ENCODE results near the gene C5orf63. TPM values are rescaled to one million over a fixed set of nuclear protein-coding genes. Genes with fewer than 3 reads are reported as not detected.
"Not testable (repeated sequence)": the region's sequence is repeated elsewhere in the genome, so short reads cannot be mapped to it uniquely, and the experiment has no call there.

C5orf63 gene
- total and polyA plus RNA-seq, 10 of the 15 experiments (the other 5 are each of a cell fraction or from before 2014, with no cell fraction given) = 8.7 to 54.3 (median 11.9) TPM

GRCh38 chr5:127055880-127056653 is 17.2 kb downstream of the C5orf63 start:
- no peak for ATAC-seq

GRCh38 chr5:127053551-127053950 is 19.8 kb downstream of the C5orf63 start:
- not testable (repeated sequence) for ATAC-seq; BruUV-seq (replicated peaks)
- 88% methylated on average over 6 of the region's 6 CpGs for WGBS (ENCODE audit: insufficient coverage, insufficient replicate concordance, low lambda C conversion rate, missing lambda C conversion rate)

More at GRCh38 chr5:127055880-127056653, 17.2 kb downstream of the C5orf63 start:
- TF ChIP-seq CBFB (IDR thresholded peaks at IDR 0.05; ENCODE audit: low read depth) (no peak), NFYB (IDR thresholded peaks at IDR 0.05; ENCODE audit: insufficient read depth, low read depth, low read length) (peak; percentile 32; the same call in 1 of the 2 replicates), LARP7 (IDR thresholded peaks at IDR 0.05) (no peak)
- no peaks in the 10 kb centered on the region; a peak in 1 of 4 replicates for H3K36me3 ChIP-seq (ENCODE audit: control insufficient read depth in 2 of 2, insufficient read depth in 2 of 2, low read length in 1 of 2)
- H2AFZ ChIP-seq (ENCODE audit: control insufficient read depth, low read depth, low read length) = no peak overlapping the region
- ChIA-PET SMC1A (ENCODE audit: uncharacterized antibody, unreplicated experiment) (interaction anchor here (1.0 to 1.3 kb wide), 3 partner anchors 9 to 15 kb away, joined by 3 to 5 read pairs (median 4); no protein-coding TSS in a partner anchor), POLR2A (no interaction called here), CTCF (interaction anchor here (0.9 to 1.1 kb wide), 2 partner anchors 28 to 272 kb away, joined by 3 to 4 read pairs; no protein-coding TSS in a partner anchor), RAD21 (ENCODE audit: unreplicated experiment) (interaction anchor here (0.5 kb wide), 1 partner anchor 90 kb away, joined by 4 read pairs; no protein-coding TSS in a partner anchor)
- WGBS (ENCODE audit: insufficient coverage, insufficient replicate concordance, low lambda C conversion rate, missing lambda C conversion rate) = 61% methylated on average over 3 of the region's 3 CpGs
- H3K9me3 ChIP-seq (replicated peaks; ENCODE audit: control insufficient read depth, insufficient read depth, low read length) = no peaks in the 10 kb centered on the region; the same call in 1 of the 3 replicates
- H3K4me2 ChIP-seq (ENCODE audit: control insufficient read depth, insufficient read depth) = no peak overlapping the region
- FAIRE-seq = no peak
- no peaks in the 10 kb centered on the region for H3K4me1 ChIP-seq (ENCODE audit: control insufficient read depth, insufficient read depth, low read length)
- no peaks in the 10 kb centered on the region for H3K27me3 ChIP-seq (replicated peaks in 1 of 2; ENCODE audit: control insufficient read depth in 2 of 2, insufficient read depth in 2 of 2, low read length in 1 of 2)
- H3K9ac ChIP-seq (ENCODE audit: control insufficient read depth, insufficient read depth, low read length) = no peak overlapping the region
- intact Hi-C loops (cut with micrococcal nuclease; ENCODE audit: unreplicated experiment) = no loop called here
- H3K27ac ChIP-seq (ENCODE audit: control insufficient read depth, insufficient read depth) = no peak overlapping the region
- no TSS peak for BruUV-seq (replicated peaks)
- DNase-seq (ENCODE audit: low read depth, low spot score) = no peak
- no peaks in the 10 kb centered on the region for H4K20me1 ChIP-seq (ENCODE audit: control insufficient read depth, insufficient read depth)
- no peak overlapping the region for H3K4me3 ChIP-seq
- in situ Hi-C loops (cut with MboI) = no loop called here
- H3K79me2 ChIP-seq (ENCODE audit: control insufficient read depth, insufficient read depth, low read length) = no peaks in the 10 kb centered on the region

More at GRCh38 chr5:127053551-127053950, 19.8 kb downstream of the C5orf63 start:
- FAIRE-seq; H3K79me2 ChIP-seq (ENCODE audit: control insufficient read depth, insufficient read depth, low read length); H3K9me3 ChIP-seq (replicated peaks; ENCODE audit: control insufficient read depth, insufficient read depth, low read length); intact Hi-C loops (cut with micrococcal nuclease; ENCODE audit: unreplicated experiment); H3K36me3 ChIP-seq (ENCODE audit: control insufficient read depth in 2 of 2, insufficient read depth in 2 of 2, low read length in 1 of 2); H3K4me3 ChIP-seq; H3K9ac ChIP-seq (ENCODE audit: control insufficient read depth, insufficient read depth, low read length); CTCF ChIA-PET; RAD21 ChIA-PET (ENCODE audit: unreplicated experiment); H3K27me3 ChIP-seq (replicated peaks in 1 of 2; ENCODE audit: control insufficient read depth in 2 of 2, insufficient read depth in 2 of 2, low read length in 1 of 2); H2AFZ ChIP-seq (ENCODE audit: control insufficient read depth, low read depth, low read length); H3K4me2 ChIP-seq (ENCODE audit: control insufficient read depth, insufficient read depth); H3K27ac ChIP-seq (ENCODE audit: control insufficient read depth, insufficient read depth); in situ Hi-C loops (cut with MboI); H3K4me1 ChIP-seq (ENCODE audit: control insufficient read depth, insufficient read depth, low read length); H4K20me1 ChIP-seq (ENCODE audit: control insufficient read depth, insufficient read depth); DNase-seq (ENCODE audit: low read depth, low spot score); SMC1A ChIA-PET (ENCODE audit: uncharacterized antibody, unreplicated experiment); POLR2A ChIA-PET: not testable (repeated sequence)

Measured in GM12878 (cell line).